K562 (cell line): ENCODE data around the gene ACTL10. TPM values are rescaled to one million over a fixed set of nuclear protein-coding genes. Genes with fewer than 3 reads are reported as not detected.

Experiments used
- ATAC-seq: fragments of 200-7000 bp; cut with Tn5 transposase; 3 replicates; pipeline ENCODE4 v1.9.1; 2020; ENCODE audit warnings: moderate library complexity
- BruUV-seq: library from RNA; stranded (reverse); fragments of 400-500 nt; replicated peaks from 2 replicates; lab custom pipeline; 2021; lab: Mats Ljungman, UMichigan
- CTCF ChIA-PET: fragments of 300-600 bp; formaldehyde crosslinking; extraction: SDS; loops from one replicate; lab custom pipeline; 2021; ENCODE audit warnings: low intra/inter-chr PET ratio; lab: Yijun Ruan, JAX
- POLR2A ChIA-PET: fragments of 300-600, 350-650 bp; sonication (Branson Sonifier 250); formaldehyde crosslinking; extraction: SDS; loops from one replicate; lab custom pipeline; 2021; ENCODE audit warnings: antibody characterized with exemption, inconsistent platforms; lab: Yijun Ruan, JAX
- DNase-seq, 4 experiments: peaks; one replicate each; pipeline versions ENCODE4 v3.0.0 to v3.0.0-alpha.2; 2011 to 2018; ENCODE audit warnings: low spot score in 3 of 4, mixed read lengths in 3 of 4; ENCODE audit errors: extremely low read depth in 1 of 4
- FAIRE-seq: peaks from 2 replicates; lab custom pipeline; 2011; peaks lifted over from hg19 to GRCh38; lab: Jason Lieb, UNC
- H2AFZ ChIP-seq: 2 replicates; pipeline ENCODE4 v1.6.0; 2011; ENCODE audit warnings: low read depth, low read length, control low read depth, inconsistent platforms
- H3K27ac ChIP-seq: fragments of 200-600 bp; 3 replicates; pipeline ENCODE4 v1.8.0; 2011; ENCODE audit warnings: low read depth, mild to moderate bottlenecking, control low read depth, inconsistent platforms, low read length, moderate library complexity, mixed read lengths; ENCODE audit errors: extremely low read depth
- H3K27me3 ChIP-seq, 2 experiments: fragments of 300-600 bp in 1 of 2; 2 replicates in 1 of 2; 3 replicates in 1 of 2; pipeline versions ENCODE4 v1.6.0 to v1.8.0; 2011; ENCODE audit warnings: inconsistent platforms in 2 of 2, low read length in 2 of 2, mild to moderate bottlenecking in 1 of 2, mixed read lengths in 1 of 2, moderate library complexity in 1 of 2; ENCODE audit not compliant: control insufficient read depth in 2 of 2, insufficient read depth in 2 of 2
- H3K36me3 ChIP-seq: fragments of 300-600 bp; 3 replicates; pipeline ENCODE4 v1.8.0; 2011; ENCODE audit warnings: mild to moderate bottlenecking, low read length, inconsistent platforms; ENCODE audit not compliant: control insufficient read depth, insufficient read depth
- H3K4me1 ChIP-seq, 2 experiments: fragments of 200-600 bp in 1 of 2; replicated peaks in 1 of 2; 2 replicates in 1 of 2; 3 replicates in 1 of 2; pipeline versions ENCODE4 v1.5.1 to v1.8.0; 2011; ENCODE audit warnings: inconsistent platforms in 2 of 2, low read length in 2 of 2, mild to moderate bottlenecking in 1 of 2, mixed read lengths in 1 of 2, moderate library complexity in 1 of 2; ENCODE audit not compliant: control insufficient read depth in 2 of 2, insufficient read depth in 2 of 2
- H3K4me2 ChIP-seq: 2 replicates; pipeline ENCODE4 v1.6.1; 2011; ENCODE audit warnings: low read length, control low read depth, inconsistent platforms, mixed read lengths; ENCODE audit not compliant: insufficient read depth
- H3K4me3 ChIP-seq: fragments of 200-600 bp; sonication (generic), shearing (Covaris generic); 2 replicates; pipeline ENCODE4 v1.5.1; 2016; ENCODE audit warnings: control low read depth, inconsistent platforms
- H3K79me2 ChIP-seq: fragments of 200-600 bp; 3 replicates; pipeline ENCODE4 v1.8.0; 2011; ENCODE audit warnings: low read length, inconsistent platforms; ENCODE audit not compliant: control insufficient read depth, insufficient read depth
- H3K9ac ChIP-seq, 2 experiments: 2 replicates each; pipeline versions ENCODE4 v1.6.0 to v1.6.1; 2011; ENCODE audit warnings: low read depth in 2 of 2, low read length in 2 of 2, control low read depth in 1 of 2, inconsistent platforms in 1 of 2, mild to moderate bottlenecking in 1 of 2, mixed read lengths in 1 of 2; ENCODE audit not compliant: insufficient read depth in 1 of 2
- H3K9me1 ChIP-seq: one replicate; pipeline ENCODE4 v1.6.0; 2011; ENCODE audit warnings: inconsistent platforms, mild to moderate bottlenecking, low read length, moderate library complexity; ENCODE audit not compliant: control insufficient read depth, insufficient read depth
- H3K9me3 ChIP-seq: replicated peaks from 2 replicates; pipeline ENCODE4 v1.5.1; 2011; ENCODE audit warnings: low read depth, low read length, inconsistent platforms; ENCODE audit not compliant: control insufficient read depth, insufficient read depth
- H4K20me1 ChIP-seq: replicated peaks from 2 replicates; pipeline ENCODE4 v1.6.1; 2011; ENCODE audit warnings: low read length, inconsistent platforms, mixed read lengths; ENCODE audit not compliant: control insufficient read depth, insufficient read depth
- BRF1 ChIP-seq: IDR thresholded peaks from 3 replicates; pipeline ENCODE4 v1.6.1; 2011; ENCODE audit warnings: borderline replicate concordance, mild to moderate bottlenecking; ENCODE audit not compliant: insufficient read length; ENCODE audit errors: extremely low read depth
- SPI1 ChIP-seq: IDR thresholded peaks from 2 replicates; pipeline ENCODE4 v1.6.1; 2011; ENCODE audit warnings: low read depth, low read length, control low read depth, borderline replicate concordance
- ZNF143 ChIP-seq: sonication (generic); formaldehyde crosslinking; IDR thresholded peaks from 2 replicates; pipeline ENCODE4 v1.9.0; 2022; ENCODE audit warnings: mild to moderate bottlenecking, missing genetic modification reagents
- WGBS: fragments of 100-300 bp; shearing (Covaris generic); methylation state at CpG from one replicate; pipeline ENCODE4 v1.1.6; 2016; ENCODE audit warnings: low coverage, mixed read lengths; ENCODE audit not compliant: insufficient coverage; ENCODE audit errors: missing lambda C conversion rate; 5-methylcytosine and 5-hydroxymethylcytosine counted together
- in situ Hi-C: fragments of 300-500 bp; cut with MboI; formaldehyde crosslinking; loops from 4 replicates; pipeline ENCODE4 v1.15.0; 2018; ENCODE audit warnings: inconsistent platforms, mixed read lengths
- intact Hi-C: fragments of 100-400 bp; cut with micrococcal nuclease; formaldehyde crosslinking; loops from 2 replicates; pipeline ENCODE4 v1.14.2; 2022
- polyA plus RNA-seq, 8 experiments: library from polyadenylated mRNA; depleted of rRNA in 4 of 8; stranded (reverse) in 5 of 8; unstranded in 3 of 8; fragments of >200 nt; fragmentation: Nextera tagmentation in 2 of 8; fragmentation: Illumina TruSeq in 1 of 8; extraction: Ambion mirVana in 2 of 8; extraction: Trizol in 1 of 8; gene quantifications; 2 replicates each; pipeline versions ENCODE4 v1.2.1 to v1.2.3, GENCODE V29; 2011 to 2014; ENCODE audit warnings: inconsistent platforms in 1 of 8, missing spikeins in 1 of 8
- total RNA-seq, 7 experiments: library from RNA; depleted of rRNA in 6 of 7; stranded (reverse); fragments of >200 nt in 6 of 7; fragmentation: Illumina TruSeq in 2 of 7; extraction: Trizol in 2 of 7; gene quantifications; 2 replicates each; pipeline versions ENCODE4 v1.2.1 to v1.2.3, GENCODE V29; 2011 to 2021; ENCODE audit warnings: low replicate concordance in 1 of 7

The ACTL10 gene
- total and polyA plus RNA-seq, 9 of the 15 experiments (the other 6 are each of a cell fraction or from before 2014, with no cell fraction given): 0.07 to 0.14 TPM; not detected in 7

DNA sequence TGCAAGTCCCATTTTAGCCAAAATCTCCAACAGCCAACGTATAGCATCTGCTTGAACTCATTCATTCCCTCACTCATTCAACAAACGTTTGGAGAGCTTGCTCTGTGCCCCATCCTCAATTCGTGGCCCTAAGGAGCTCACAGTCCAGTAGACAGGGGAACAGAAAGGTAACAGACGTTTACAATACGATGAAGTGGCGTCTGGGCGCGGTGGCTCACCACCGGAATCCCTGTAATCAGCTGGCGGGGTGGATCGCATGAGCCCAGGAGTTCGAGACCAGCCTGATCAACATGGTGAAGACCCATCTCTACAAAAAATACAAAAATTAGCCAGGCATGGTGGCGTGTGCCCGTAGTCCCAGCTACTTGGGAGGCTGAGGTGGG, 20.2 kb downstream of the ACTL10 start (continued):
- 0 out of 2 replicates have a peak, but pooled peaks have one; percentile 31 for TF ChIP-seq ZNF143 (CRISPR knock-in tag)

DNA sequence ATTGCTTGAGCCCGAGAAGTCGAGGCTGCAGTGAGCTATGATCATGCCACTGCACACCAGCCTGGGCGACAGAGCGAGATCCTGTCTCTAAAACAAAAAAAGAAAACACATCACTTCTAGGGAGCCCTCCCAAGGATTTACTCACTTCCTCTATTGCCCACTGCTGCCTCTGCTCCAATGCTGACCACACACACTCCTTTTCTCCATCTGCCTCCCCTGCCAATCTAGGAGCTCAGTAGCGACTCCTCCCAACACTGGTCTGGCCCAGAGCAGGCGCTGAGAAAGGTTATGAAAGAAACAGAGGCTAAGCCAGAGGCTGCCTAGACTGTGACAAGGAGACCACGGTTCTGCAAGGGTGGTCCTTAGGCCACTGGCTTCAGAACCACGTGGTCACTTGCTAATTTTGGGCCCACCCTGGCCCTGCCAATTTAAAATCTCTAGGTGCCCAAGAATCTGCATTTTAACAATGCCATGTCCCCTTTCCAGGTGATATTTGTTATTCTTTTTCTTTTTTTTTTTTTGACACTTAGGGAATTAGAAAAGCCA, 20.7 kb downstream of the ACTL10 start:
- H4K20me1 ChIP-seq: peaks cover 14% of the 10 kb centered on the region; the same call in 1 of the 2 replicates
- H3K9me3 ChIP-seq: no peaks in the 10 kb centered on the region
- H3K9ac ChIP-seq: no peak overlapping the region; a peak in 1 of 4 replicates
- no peak overlapping the region for H3K4me2 ChIP-seq
- H3K4me3 ChIP-seq: no peak overlapping the region
- H3K79me2 ChIP-seq: peaks cover 25% of the 10 kb centered on the region
- peaks cover 40 to 59% of the 10 kb centered on the region in 2 experiments for H3K4me1 ChIP-seq
- H3K27ac ChIP-seq: no peak overlapping the region
- no TSS peak for BruUV-seq
- ChIA-PET CTCF (no interaction called here), POLR2A (interaction anchor here (0.9 to 1.0 kb wide), 2 partner anchors 9 to 18 kb away, joined by 4 read pairs; no protein-coding TSS in a partner anchor)
- 59% methylated on average over 8 of the region's 8 CpGs for WGBS
- DNase-seq: no peak
- peak overlapping the region; percentile 53; the same call in 1 of the 2 replicates for H2AFZ ChIP-seq
- no peaks in the 10 kb centered on the region for H3K27me3 ChIP-seq
- peaks cover 7% of the 10 kb centered on the region; the same call in 1 of the 3 replicates for H3K36me3 ChIP-seq
- peak; percentile 71 for TF ChIP-seq SPI1
- no peak for TF ChIP-seq BRF1
- intact Hi-C loops: loop anchor here (5.0 kb wide), 2 partner anchors 45 to 125 kb away; partner anchors contain the start of genes CHMP4B and ZNF341
- in situ Hi-C loops: no loop called here
- no peak for FAIRE-seq
- H3K9me1 ChIP-seq: no peaks in the 10 kb centered on the region
- no peak for ATAC-seq
